ENCODE results near the gene LRTM2.
"Not testable (repeated sequence)": the region's sequence is repeated elsewhere in the genome, so short reads cannot be mapped to it uniquely, and the experiment has no call there.

Gene LRTM2

GRCh38 chr12:1812650-1813302 lies 7.6 kb upstream of the LRTM2 start:
- no peak for FAIRE-seq

DNA sequence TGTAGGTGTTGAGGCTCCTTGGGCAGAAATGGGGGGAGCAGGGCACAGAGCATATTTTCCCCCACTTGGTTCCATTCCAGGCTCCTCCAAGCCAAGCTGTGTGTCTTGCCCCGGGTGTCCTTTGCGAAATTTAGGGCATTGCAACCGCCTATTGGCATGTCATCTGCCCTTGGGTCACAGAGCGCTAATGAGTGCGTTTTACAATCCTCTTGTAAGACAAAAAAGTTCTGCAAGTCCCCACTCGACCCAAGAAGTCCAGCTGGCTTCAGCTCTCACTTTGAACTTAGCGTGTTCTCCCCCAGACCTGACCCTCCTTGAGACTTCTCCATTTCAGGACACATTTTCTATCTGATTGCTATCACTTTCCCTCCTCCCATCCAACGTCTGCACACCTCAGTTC lies 6.1 kb upstream of the LRTM2 start:
- FAIRE-seq = no peak

DNA sequence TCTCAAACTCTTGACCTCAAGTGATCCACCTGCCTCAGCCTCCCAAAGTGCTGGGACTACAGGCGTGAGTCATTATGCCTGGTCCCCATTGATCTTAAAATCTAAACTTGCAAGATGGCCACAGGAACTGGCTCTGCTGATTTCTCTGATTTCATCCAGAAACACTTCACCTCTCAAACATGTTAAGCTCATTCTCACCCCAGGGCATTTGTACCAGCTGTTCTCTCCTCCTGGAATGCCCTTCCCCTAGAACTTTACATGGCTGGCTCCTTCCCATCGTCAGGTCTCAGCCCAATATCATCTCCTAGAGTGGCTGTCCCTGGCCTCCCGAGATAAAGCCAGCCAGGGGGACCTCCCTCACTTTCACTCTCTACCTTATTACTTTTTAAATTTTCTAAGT lies 5.3 kb upstream of the LRTM2 start:
- no peak for FAIRE-seq

DNA sequence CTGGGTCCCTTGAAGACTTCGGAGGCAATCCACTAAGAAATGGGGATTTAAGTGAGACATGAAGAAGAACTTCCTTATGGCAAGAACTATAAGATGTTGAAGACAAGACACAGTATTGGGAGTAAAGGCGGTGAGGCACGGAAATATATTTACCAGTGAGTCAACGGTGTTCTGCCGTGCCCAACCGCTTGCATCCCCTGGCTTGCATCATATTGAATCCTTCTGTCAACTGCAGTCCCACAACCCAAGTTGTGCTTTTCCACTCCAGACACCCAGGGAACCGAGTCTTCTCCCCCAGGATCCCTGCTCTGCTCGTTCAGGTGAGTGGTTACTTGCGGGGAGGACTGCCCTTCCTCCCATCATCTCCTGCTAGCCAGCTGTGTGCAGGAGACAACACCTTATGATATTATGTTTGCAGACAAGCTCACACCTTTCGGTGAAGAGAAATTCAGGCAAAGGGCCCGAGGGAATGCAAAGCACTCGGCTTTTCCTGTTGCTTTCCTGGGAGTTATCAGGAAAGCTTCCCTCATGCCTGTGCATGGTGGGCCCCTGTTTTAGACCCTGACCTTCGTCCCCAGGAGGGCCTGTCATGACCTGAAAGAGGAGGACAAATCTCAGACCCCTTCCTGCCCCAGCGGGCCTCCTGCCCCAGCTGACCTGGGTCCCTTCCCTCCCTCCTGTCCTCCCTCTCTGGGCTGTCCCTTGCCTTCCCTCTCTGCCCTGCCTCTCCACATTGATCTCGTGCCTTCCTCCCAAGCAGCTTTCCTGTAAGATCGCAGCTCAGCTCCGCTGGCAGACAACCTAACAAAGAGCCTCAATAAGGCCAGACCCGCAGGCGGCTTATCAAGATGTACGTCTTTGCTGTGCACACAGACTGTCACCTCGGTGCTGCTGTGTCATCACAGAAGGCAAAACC lies 4.3 kb upstream of the LRTM2 start:
- no peak for FAIRE-seq

DNA sequence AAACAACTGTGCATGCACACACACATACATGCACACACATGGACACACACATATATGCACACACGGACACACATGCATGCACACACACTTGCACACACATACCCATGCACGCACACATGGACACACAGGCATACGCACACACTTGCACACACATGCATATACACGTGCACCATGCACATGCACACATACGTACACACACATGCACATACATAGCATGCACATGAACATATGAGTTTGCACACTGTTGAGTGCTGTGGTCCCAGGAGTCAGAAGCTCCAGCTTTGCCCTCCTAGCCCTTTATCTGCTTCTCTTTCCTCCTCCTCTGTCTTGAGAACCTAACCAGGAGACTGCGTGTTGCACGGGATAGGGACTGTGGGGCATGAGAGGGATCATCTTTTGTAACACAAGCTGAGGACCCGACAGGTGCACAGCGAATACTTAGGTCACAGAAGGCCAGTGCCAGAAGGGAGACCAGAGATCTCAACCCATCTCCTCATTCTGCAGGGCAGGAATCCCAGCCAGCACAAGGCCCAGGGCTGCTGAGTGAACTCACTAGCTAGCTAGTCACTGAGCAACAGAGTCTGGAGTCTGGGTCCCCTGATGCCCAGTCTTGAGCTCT lies 3.5 kb upstream of the LRTM2 start:
- FAIRE-seq = no peak

GRCh38 chr12:1817928-1818327 lies 2.4 kb upstream of the LRTM2 start:
- not testable (repeated sequence) for FAIRE-seq

DNA sequence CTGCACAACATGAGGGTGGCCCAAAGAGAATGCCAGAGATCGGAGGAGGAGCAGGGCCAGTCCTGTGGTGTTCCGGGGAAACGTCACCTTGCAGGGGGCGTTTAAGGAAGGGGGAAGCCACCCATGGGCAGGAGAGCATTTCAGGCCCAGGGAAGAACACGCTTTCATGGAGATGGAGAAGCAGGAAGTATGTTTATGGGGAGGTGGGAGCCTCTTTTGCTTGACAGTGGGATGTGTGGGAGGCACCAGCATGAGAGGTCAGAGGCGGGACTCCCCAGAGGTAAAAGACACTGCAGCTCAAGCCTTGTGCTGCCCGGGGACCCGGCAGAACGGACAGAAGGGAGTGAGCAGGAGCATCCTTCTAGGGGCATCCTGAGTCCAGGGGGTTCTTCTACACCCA lies 1.3 kb upstream of the LRTM2 start:
- no peak for FAIRE-seq

GRCh38 chr12:1819571-1819970 lies 794 bp upstream of the LRTM2 start:
- no peak for FAIRE-seq

GRCh38 chr12:1820896-1821291 lies 529 bp downstream of the LRTM2 start:
- no peak for FAIRE-seq

DNA sequence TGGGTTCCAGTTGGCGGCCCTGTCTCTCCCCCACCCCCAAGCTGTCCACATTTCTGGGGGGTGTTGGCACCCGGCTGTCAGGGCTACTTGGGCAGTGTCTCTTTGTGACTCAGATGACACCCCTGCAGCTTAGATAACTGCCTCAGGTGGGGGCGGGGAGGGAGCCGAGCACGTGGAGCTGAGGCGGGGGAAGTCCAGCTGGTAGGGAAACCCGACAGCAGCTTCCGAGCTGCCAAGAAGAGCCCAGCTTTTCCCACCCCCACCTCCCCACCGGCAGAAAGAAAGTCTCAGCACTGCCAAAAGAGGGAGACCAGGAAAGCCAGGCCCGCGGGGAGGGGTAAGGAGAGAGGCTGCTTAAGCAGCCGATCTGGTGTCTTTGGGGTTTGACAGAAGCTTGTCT lies 1.4 kb downstream of the LRTM2 start:
- no peak for FAIRE-seq

GRCh38 chr12:1822699-1823098 lies 2.3 kb downstream of the LRTM2 start:
- FAIRE-seq = no peak

DNA sequence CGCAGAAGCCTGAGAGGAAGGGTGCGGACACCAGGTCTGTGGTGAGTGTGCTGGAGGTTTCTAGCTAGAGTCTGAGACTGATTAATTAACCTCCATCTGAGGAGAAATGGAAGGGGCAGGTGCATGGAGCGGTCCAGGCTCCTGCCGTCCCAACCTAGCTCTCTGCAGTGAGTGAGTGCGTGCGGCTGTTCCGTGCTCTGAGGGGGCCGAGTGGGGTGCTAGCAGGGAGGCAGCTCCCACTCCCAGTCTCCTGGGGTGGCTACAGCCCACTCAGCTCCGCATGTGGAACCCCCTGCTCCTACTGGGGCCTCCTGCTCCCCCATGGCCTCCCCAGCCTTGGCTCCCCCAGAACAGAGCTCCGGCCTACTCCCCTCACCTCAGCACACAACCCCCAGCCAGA lies 2.9 kb downstream of the LRTM2 start:
- no peak for FAIRE-seq

GRCh38 chr12:1825382-1826102 lies 5.2 kb downstream of the LRTM2 start:
- no peak for FAIRE-seq

DNA sequence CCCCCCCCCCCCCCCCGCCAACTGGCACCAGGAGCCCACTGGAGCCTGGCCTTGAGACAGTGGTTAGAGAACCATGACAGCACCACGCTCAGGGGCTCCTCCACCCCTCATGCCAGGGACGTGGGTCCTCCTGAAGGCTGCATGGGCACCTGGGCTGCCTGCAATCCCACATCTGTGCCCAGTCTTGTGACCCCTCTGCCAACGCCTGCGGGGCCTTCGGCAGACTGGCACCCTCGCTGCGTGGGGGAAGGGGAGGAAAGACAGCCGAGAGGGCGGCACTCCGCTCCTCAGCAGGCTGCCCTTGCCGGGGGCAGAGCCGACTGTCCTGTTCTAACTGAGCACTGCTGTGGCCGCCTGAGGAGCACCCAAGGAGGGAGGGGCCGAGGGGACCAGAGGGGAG lies 6.0 kb downstream of the LRTM2 start:
- FAIRE-seq = no peak

GRCh38 chr12:1826867-1827705 lies 6.7 kb downstream of the LRTM2 start:
- no peak for FAIRE-seq

DNA sequence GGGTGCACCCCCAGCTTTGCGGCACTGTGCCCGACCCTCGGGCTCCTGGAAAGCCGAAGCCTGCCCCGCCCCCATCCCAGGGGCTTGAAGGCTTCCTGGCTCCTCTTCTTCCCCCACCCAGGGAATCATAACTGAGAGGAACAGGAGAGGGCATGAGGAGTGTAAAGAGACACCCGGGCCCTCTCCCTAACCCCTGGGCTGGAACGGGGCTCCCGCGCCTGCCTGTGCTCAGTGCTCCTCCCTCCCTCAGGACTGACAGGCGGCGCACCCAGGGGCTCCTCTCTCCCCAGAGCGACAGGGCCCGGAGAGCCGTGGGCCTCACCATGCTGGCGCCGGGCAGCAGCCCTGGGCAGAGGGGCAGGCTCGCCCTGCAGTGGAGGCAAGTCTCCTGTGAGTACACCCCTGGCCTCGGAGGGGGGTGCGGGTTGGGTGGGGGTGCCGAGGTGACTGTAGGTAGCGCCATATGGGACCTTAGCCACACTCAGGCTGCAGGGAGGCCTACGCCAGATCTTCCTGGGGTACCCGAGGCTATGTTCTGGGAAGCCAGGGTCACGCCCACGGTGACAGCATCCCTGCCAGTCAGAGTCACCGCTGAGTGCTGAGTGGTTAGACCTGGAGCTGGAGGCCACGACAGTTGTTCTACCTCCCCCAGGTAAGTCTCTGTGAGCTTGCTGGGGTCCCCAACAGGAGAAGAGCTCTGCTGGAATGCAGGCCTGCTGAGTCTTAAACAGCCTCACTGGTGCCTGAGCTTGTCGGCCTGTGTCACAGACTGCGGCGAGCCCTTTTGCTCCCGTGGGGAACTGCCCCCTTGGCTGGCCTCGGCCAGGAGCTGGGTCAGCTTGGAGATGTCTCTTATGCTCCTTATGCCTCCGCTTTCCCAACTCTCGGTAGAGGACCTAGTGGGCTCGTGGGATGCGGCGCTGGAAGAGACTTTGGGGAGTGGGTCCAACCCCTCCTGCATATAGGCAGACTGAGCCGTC lies 7.8 kb downstream of the LRTM2 start:
- FAIRE-seq = no peak

DNA sequence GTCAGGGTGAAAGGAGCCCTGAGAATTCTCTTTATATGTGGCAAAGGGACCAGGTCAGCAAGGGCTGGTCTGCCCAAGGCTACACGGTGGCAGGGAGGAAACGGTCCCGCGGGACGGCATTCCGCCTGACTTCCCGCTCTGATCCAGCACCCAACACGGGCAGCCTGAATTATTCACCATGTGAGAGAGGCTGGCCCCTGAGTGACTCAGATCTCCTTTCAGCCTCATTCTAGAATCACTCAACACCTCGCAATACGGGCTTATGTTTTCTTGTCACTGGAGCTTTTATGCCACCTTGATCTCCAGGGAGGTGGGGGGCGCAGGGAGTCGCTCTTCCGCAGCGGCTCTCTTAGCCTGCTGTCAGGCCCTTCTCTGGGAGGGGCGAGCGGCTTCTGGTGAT lies 8.5 kb downstream of the LRTM2 start:
- FAIRE-seq = no peak

GRCh38 chr12:1829306-1829900 lies 9.0 kb downstream of the LRTM2 start:
- no peak for FAIRE-seq

GRCh38 chr12:1830401-1830845 lies 10.1 kb downstream of the LRTM2 start:
- no peak for FAIRE-seq

Measured in colon (tissue), 2 donors.